Erythroblast (primary cell): ENCODE results near the gene GCH1.

Experiments
- DNase-seq, 2 experiments: peaks; one replicate each; lab custom pipeline; 2025; lab: John Stamatoyannopoulos, UW
- GATA1 ChIP-seq: IDR thresholded peaks from 2 replicates; pipeline ENCODE4 v1.6.1; 2011; ENCODE audit warnings: low read depth, mild to moderate bottlenecking, control low read depth, low read length, moderate library complexity
- POLR2A ChIP-seq: IDR thresholded peaks from 2 replicates; pipeline ENCODE4 v1.6.1; 2011; ENCODE audit warnings: mild to moderate bottlenecking, low read length

Gene GCH1, protein sequence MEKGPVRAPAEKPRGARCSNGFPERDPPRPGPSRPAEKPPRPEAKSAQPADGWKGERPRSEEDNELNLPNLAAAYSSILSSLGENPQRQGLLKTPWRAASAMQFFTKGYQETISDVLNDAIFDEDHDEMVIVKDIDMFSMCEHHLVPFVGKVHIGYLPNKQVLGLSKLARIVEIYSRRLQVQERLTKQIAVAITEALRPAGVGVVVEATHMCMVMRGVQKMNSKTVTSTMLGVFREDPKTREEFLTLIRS

DNA sequence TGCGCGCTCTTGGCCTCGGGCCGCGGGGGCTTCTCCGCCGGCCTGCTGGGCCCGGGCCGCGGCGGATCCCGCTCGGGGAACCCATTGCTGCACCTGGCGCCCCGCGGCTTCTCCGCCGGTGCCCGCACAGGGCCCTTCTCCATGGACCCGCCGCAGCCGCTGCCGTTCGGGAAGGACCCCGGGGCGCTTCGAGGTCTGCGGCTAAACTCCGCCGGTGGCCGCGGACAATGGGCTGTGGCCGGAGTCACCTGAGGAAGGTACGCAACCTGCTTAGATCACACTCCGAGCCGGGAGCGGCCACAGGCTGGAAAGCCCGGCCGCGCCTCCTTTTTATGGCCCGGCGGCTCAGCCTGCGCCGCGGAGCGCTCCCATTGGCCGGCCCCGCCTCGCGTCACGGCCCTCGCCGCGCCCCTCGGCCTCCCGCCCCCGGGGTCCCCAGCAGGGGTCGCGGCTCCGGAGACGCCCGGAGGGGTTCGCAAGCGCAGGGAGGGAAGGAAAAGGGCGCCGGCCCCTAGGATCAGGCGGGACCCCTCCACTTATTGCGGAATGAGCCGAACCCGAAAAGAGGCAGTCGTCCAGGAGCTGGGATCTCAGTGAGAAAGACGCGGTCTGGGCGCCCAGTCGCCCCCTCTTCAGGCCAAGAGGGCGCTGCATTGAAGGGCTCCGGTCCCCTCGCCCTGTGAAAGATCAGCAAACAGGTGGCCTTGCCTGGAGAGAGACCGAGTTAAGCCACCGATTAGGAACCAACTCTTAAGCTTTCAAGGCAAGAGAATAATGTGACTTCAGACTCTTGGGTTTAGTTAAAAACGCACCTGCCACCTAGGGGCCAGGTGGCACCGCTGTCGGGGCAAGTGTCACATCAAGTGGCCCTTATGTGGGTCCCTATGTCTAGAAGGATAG, at the start of gene GCH1:
Gene GCH1 (minus strand): TSS at position 306 of the 900 bp plus-strand sequence. CDS start 163 bp downstream, at position 143.
- DNase-seq: peak; percentile 69 to 80

GRCh38 chr14:54947230-54947629, 44.6 kb upstream of the GCH1 start:
- DNase-seq: no peak
- TF ChIP-seq POLR2A: no peak
- TF ChIP-seq GATA1: no peak

More for the DNA sequence above, at the start of gene GCH1:
- no peak for TF ChIP-seq GATA1
- TF ChIP-seq POLR2A: peak; percentile 79

- TF ChIP-seq POLR2A (no peak), GATA1 (no peak)
- no peak for DNase-seq
These were observed 43.9 kb upstream of the GCH1 start for GRCh38 chr14:54946500-54946899.

- TF ChIP-seq GATA1: no peak
- no peak for DNase-seq
These were observed 42.2 kb upstream of the GCH1 start for GRCh38 chr14:54944737-54945391.

DNA sequence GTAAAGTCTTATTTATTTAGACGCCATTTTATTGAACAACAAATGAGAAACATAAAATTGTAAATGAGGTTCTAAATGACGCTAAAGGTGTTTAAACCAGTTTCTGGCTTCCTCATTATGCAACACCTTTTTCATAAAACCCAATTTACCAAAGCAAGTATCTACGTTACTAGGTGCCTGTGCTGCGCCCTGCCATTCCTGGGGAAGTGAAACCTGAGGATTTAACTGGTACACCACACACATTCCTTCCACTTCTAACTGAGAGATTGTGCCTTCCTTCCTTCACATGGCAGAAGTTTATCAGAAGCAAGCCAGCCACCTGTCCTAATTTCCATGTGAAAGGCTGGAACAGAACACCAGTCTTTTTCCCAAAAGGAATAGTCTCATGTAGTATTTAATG, 40.3 kb upstream of the GCH1 start:
- TF ChIP-seq POLR2A: no peak
- no peak for TF ChIP-seq GATA1
- no peak for DNase-seq

DNA sequence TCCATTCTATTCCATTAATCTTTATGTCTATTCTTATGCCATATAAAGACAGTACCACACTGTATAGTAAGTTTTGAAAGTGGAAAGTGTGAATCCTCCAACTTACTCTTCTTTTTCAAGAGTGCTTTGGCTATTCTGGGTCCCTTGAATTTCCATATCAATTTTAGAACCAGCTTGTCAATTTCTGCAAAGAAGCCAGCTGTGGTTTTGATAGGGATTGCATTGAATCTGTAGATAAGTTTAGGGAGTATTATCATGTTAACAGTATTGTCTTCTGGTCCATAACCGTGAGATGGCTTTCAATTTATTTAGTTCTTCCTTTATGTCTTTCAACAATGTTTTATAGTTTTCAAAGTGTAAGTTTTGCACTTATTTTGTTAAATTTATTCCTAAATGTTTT, 34.2 kb upstream of the GCH1 start:
- TF ChIP-seq POLR2A (no peak), GATA1 (no peak)
- peak; percentile 22 to 72 for DNase-seq

DNA sequence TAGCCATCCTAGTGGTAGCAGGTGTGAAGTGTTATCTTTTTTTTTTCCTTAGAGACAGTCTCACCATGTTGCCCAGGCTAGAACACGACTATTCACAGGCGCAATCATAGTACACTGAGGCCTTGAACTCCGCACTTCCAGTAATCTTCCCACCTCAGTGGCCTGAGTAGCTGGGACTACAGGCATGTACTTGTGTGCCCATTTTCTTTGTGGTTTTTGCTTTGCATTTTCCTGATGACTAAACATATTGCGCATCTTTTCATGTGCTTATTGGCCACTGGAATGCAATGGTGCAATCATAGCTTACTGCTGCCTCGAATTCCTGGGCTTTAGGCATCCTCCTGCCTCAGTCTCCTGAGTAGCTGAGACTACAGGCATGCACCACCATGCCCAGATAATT, 33.3 kb upstream of the GCH1 start:
- DNase-seq: no peak
- no peak for TF ChIP-seq POLR2A
- no peak for TF ChIP-seq GATA1

- TF ChIP-seq GATA1: no peak
- TF ChIP-seq POLR2A: no peak
- no peak for DNase-seq
These were observed 32.5 kb upstream of the GCH1 start for GRCh38 chr14:54935100-54935499.

DNA sequence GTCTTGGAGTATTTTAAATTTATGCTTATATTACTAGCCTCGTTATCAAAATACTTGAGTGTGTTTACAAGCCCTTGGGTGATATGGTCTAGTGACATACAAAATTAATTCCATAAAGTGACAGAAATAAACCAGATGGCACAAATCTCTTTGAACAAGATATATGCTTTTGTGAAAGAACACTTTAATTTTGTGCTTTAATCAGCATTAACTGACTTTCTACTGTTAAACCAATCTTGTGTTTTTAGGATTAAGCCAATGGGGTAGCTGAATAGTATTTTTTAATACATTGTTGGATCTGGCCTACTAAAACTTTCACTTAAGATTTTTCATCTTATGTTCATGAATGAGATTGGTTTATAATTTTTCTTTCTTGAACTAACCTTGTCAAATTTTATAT, 30.4 kb upstream of the GCH1 start:
- TF ChIP-seq GATA1 (no peak), POLR2A (no peak)
- DNase-seq: no peak

DNA sequence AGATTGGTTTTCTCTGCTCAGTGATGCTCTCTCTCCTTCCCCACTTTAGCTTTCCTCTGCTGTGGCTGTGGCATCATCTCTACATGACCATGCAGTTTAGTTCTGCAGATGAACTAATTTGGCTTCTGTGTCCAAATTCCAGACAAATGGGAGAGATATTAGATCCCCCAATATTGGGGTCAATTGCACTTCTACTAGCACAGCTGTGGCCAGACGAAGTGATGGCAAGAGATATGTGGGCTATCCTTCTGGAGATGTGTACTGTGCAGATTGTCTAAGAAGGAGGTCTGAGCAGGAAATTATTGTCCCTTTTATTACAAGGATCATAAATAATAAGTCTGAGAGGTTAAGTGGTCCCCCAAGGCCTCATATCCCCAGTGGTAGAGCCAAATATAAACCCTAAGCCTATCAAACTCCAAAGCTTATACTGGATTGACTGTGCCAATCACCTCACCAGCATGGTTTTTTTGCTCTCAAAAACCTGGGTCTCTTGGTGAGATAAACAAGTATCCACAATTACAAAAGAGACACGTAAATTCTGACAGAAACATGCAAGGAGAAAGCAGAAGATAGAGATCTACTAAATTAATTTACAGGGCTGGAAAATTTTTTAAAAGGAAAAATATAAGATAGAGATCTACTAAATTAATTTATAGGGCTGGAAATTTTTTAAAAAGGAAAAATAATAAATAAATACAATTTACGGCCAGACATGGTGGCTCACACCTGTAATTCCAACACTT, 29.1 kb upstream of the GCH1 start:
- no peak for TF ChIP-seq GATA1
- no peak for TF ChIP-seq POLR2A

DNA sequence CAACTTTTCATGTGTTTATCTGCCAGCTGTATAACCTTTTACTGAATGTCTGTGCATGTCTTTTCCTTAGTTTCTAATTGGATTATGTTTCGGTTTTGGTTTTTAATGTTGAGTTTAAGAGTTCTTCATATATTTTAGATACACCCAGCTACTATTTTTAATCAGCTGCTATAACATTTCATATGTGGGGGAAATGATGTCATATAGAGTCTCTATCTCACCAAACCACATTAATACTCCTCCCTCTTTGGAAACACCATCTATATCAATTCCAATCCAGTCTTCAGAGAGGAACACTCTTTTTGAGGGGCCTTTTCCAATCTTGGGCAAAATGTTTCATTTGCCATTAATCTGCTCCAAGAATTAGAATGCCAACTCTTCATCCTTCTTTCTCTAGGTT, 28.5 kb upstream of the GCH1 start:
- TF ChIP-seq GATA1: no peak
- peak; percentile 72 to 75 for DNase-seq

More for the DNA sequence above, 29.1 kb upstream of the GCH1 start:
- peak; percentile 26 to 59 for DNase-seq

DNA sequence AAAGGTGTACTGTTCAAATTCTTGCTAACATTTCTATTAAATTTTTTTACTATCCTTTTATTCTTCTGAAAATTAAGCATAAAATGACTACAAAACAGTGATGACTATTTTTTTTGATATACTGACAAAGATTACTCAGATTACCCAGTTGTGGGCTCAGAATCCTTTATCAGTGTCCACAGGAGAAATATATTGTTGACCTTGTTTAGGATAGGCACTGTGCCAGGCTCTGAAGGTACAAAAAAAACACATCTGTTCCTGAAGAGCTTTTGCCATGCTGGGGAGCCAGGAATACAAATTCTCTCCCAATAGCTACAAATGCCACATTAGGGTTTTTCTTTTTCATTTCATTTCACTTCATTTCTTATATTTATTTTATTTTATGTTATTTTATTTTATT, 26.9 kb upstream of the GCH1 start:
- TF ChIP-seq GATA1: no peak
- no peak for TF ChIP-seq POLR2A
- DNase-seq: peak; percentile 61 to 82

DNA sequence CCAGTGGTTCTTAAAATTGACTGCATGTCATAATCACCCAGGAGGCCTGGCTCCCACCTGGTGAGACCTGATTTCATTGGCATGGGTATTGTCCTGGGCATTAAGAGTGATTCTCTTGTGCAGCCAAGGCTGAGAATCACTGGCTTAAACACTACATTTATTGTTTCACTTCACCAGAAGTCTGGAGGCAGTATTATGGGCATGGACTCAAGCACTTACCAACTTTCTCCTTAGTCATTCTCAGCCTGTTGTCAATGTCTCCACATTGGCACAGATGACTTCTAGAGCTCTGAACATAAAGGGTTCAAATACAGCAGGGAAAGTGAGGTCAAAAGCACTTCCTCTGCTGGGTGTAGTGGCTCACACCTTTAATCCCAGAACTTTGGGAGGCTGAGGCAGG, 25.6 kb upstream of the GCH1 start:
- peak in 1 of 2 experiments; percentile 22 for DNase-seq
- TF ChIP-seq GATA1 (no peak), POLR2A (no peak)
